Stimulated activated CD8-positive, alpha-beta memory T cell treated with anti-CD3 and anti-CD28 coated beads, Interleukin-15, amount 100 ng/mL, for 24 hours (primary cell): Measurements from ENCODE around the gene FSD2.

ENCODE experiments used
- DNase-seq: peaks from one replicate; pipeline ENCODE4 v3.0.0-alpha.2; 2020; ENCODE audit warnings: low read depth

Gene FSD2

GRCh38 chr15:82805994-82806406 is at the start of gene FSD2:
Gene FSD2 (minus strand): TSS chr15:82806069. CDS start chr15:82787390, 18,679 bp downstream.
- no peak for DNase-seq

GRCh38 chr15:82854554-82854953 is 48.7 kb upstream of the FSD2 start:
- no peak for DNase-seq

GRCh38 chr15:82852941-82853561 is 47.2 kb upstream of the FSD2 start:
- DNase-seq: no peak

- DNase-seq: no peak
Observed at GRCh38 chr15:82851981-82852511, 46.2 kb upstream of the FSD2 start.

- no peak for DNase-seq
Observed at GRCh38 chr15:82851306-82851850, 45.5 kb upstream of the FSD2 start.

- no peak for DNase-seq
Observed at GRCh38 chr15:82850731-82851130, 44.9 kb upstream of the FSD2 start.

GRCh38 chr15:82849556-82850512 is 44.0 kb upstream of the FSD2 start:
- no peak for DNase-seq

GRCh38 chr15:82848241-82848993 is 42.5 kb upstream of the FSD2 start:
- DNase-seq: no peak

GRCh38 chr15:82847703-82848102 is 41.8 kb upstream of the FSD2 start:
- DNase-seq: no peak

- no peak for DNase-seq
Observed at GRCh38 chr15:82846621-82847020, 40.8 kb upstream of the FSD2 start.

GRCh38 chr15:82845686-82846085 is 39.8 kb upstream of the FSD2 start:
- no peak for DNase-seq

- DNase-seq: no peak
Observed at GRCh38 chr15:82843566-82843965, 37.7 kb upstream of the FSD2 start.

GRCh38 chr15:82840166-82840565 is 34.3 kb upstream of the FSD2 start:
- no peak for DNase-seq

GRCh38 chr15:82839136-82839535 is 33.3 kb upstream of the FSD2 start:
- no peak for DNase-seq

GRCh38 chr15:82838096-82838735 is 32.3 kb upstream of the FSD2 start:
- DNase-seq: no peak

- DNase-seq: no peak
Observed at GRCh38 chr15:82835391-82835917, 29.6 kb upstream of the FSD2 start.

GRCh38 chr15:82833362-82833682 is 27.5 kb upstream of the FSD2 start:
- no peak for DNase-seq

GRCh38 chr15:82832601-82833361 is 26.9 kb upstream of the FSD2 start:
- DNase-seq: no peak

GRCh38 chr15:82831894-82832600 is 26.2 kb upstream of the FSD2 start:
- DNase-seq: no peak
